ENCODE results near the gene DAGLA.
"Not testable (repeated sequence)": the region's sequence is repeated elsewhere in the genome, so short reads cannot be mapped to it uniquely, and the experiment has no call there.

GRCh38 chr11:61673946-61674467, 6.2 kb upstream of the DAGLA start:
- TF ChIP-seq SOX6 (IDR thresholded peaks at IDR 0.05); SOX6 (CRISPR knock-in tag; IDR thresholded peaks at IDR 0.05); SALL2 (CRISPR knock-in tag; IDR thresholded peaks at IDR 0.05); EZH2 (conservative IDR thresholded peaks at IDR 0.05; ENCODE audit: low read depth, low read length); CEBPG (CRISPR knock-in tag; IDR thresholded peaks at IDR 0.05); BHLHE40 (IDR thresholded peaks at IDR 0.05; ENCODE audit: low read length); PATZ1 (CRISPR knock-in tag; IDR thresholded peaks at IDR 0.05); ARNT (IDR thresholded peaks at IDR 0.05); CTCF (CRISPR knock-in tag; IDR thresholded peaks at IDR 0.05); NR3C1 (CRISPR knock-in tag; IDR thresholded peaks at IDR 0.05); RCOR2 (CRISPR knock-in tag; IDR thresholded peaks at IDR 0.05); PREB (CRISPR knock-in tag; IDR thresholded peaks at IDR 0.05): not testable (repeated sequence)
- TF ChIP-seq, protein P1, sequence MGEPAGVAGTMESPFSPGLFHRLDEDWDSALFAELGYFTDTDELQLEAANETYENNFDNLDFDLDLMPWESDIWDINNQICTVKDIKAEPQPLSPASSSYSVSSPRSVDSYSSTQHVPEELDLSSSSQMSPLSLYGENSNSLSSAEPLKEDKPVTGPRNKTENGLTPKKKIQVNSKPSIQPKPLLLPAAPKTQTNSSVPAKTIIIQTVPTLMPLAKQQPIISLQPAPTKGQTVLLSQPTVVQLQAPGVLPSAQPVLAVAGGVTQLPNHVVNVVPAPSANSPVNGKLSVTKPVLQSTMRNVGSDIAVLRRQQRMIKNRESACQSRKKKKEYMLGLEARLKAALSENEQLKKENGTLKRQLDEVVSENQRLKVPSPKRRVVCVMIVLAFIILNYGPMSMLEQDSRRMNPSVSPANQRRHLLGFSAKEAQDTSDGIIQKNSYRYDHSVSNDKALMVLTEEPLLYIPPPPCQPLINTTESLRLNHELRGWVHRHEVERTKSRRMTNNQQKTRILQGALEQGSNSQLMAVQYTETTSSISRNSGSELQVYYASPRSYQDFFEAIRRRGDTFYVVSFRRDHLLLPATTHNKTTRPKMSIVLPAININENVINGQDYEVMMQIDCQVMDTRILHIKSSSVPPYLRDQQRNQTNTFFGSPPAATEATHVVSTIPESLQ (CRISPR knock-in tag; conservative IDR thresholded peaks at IDR 0.05): not testable (repeated sequence)
- TF ChIP-seq, protein P2, sequence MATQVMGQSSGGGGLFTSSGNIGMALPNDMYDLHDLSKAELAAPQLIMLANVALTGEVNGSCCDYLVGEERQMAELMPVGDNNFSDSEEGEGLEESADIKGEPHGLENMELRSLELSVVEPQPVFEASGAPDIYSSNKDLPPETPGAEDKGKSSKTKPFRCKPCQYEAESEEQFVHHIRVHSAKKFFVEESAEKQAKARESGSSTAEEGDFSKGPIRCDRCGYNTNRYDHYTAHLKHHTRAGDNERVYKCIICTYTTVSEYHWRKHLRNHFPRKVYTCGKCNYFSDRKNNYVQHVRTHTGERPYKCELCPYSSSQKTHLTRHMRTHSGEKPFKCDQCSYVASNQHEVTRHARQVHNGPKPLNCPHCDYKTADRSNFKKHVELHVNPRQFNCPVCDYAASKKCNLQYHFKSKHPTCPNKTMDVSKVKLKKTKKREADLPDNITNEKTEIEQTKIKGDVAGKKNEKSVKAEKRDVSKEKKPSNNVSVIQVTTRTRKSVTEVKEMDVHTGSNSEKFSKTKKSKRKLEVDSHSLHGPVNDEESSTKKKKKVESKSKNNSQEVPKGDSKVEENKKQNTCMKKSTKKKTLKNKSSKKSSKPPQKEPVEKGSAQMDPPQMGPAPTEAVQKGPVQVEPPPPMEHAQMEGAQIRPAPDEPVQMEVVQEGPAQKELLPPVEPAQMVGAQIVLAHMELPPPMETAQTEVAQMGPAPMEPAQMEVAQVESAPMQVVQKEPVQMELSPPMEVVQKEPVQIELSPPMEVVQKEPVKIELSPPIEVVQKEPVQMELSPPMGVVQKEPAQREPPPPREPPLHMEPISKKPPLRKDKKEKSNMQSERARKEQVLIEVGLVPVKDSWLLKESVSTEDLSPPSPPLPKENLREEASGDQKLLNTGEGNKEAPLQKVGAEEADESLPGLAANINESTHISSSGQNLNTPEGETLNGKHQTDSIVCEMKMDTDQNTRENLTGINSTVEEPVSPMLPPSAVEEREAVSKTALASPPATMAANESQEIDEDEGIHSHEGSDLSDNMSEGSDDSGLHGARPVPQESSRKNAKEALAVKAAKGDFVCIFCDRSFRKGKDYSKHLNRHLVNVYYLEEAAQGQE (IDR thresholded peaks at IDR 0.05; ENCODE audit: borderline replicate concordance in 1 of 2, low read depth in 1 of 2, low read length in 2 of 2): not testable (repeated sequence)
- TF ChIP-seq, protein P3, sequence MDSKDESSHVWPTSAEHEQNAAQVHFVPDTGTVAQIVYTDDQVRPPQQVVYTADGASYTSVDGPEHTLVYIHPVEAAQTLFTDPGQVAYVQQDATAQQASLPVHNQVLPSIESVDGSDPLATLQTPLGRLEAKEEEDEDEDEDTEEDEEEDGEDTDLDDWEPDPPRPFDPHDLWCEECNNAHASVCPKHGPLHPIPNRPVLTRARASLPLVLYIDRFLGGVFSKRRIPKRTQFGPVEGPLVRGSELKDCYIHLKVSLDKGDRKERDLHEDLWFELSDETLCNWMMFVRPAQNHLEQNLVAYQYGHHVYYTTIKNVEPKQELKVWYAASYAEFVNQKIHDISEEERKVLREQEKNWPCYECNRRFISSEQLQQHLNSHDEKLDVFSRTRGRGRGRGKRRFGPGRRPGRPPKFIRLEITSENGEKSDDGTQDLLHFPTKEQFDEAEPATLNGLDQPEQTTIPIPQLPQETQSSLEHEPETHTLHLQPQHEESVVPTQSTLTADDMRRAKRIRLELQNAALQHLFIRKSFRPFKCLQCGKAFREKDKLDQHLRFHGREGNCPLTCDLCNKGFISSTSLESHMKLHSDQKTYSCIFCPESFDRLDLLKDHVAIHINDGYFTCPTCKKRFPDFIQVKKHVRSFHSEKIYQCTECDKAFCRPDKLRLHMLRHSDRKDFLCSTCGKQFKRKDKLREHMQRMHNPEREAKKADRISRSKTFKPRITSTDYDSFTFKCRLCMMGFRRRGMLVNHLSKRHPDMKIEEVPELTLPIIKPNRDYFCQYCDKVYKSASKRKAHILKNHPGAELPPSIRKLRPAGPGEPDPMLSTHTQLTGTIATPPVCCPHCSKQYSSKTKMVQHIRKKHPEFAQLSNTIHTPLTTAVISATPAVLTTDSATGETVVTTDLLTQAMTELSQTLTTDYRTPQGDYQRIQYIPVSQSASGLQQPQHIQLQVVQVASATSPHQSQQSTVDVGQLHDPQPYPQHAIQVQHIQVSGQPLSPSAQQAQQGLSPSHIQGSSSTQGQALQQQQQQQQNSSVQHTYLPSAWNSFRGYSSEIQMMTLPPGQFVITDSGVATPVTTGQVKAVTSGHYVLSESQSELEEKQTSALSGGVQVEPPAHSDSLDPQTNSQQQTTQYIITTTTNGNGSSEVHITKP (CRISPR knock-in tag; IDR thresholded peaks at IDR 0.05; ENCODE audit: low read depth): not testable (repeated sequence)
